A673 (cell line): Measurements from ENCODE around the gene PLCG2. TPM values are rescaled to one million over a fixed set of nuclear protein-coding genes. Genes with fewer than 3 reads are reported as not detected.
A peak's percentile ranks its signal among the peaks of the same experiment; 100 is the strongest.

Experiments used
- BruUV-seq: library from RNA; stranded (reverse); fragments of 400-500 nt; replicated peaks from 2 replicates; lab custom pipeline; 2021; lab: Mats Ljungman, UMichigan
- CTCF ChIA-PET: fragments of 300-600 bp; sonication (Branson Sonifier 250); formaldehyde crosslinking; loops from one replicate; lab custom pipeline; 2022; ENCODE audit warnings: antibody characterized with exemption; lab: Charles Lee
- POLR2A ChIA-PET: fragments of 300-600 bp; sonication (Branson Sonifier 250); formaldehyde crosslinking; loops from one replicate; lab custom pipeline; 2022; ENCODE audit warnings: antibody characterized with exemption; ENCODE audit not compliant: low non-redundant PET; lab: Charles Lee
- DNase-seq: peaks from one replicate; pipeline ENCODE4 v3.0.0-alpha.2; 2015; ENCODE audit warnings: low spot score
- H3K27ac ChIP-seq: fragments of 200-600 bp; sonication (generic); 2 replicates; pipeline ENCODE4 v1.5.1; 2016; ENCODE audit warnings: mixed run types, low read depth, mild to moderate bottlenecking, mixed read lengths, antibody characterized with exemption, low read length; ENCODE audit not compliant: poor library complexity, severe bottlenecking
- H3K27me3 ChIP-seq: fragments of 200-600 bp; sonication (generic); replicated peaks from 2 replicates; pipeline ENCODE4 v1.6.1; 2017; ENCODE audit warnings: mixed run types, low read depth, mild to moderate bottlenecking, mixed read lengths, antibody characterized with exemption, low read length; ENCODE audit not compliant: insufficient read depth, poor library complexity
- H3K36me3 ChIP-seq: fragments of 200-600 bp; sonication (generic); 2 replicates; pipeline ENCODE4 v1.6.1; 2016; ENCODE audit warnings: mixed run types, mild to moderate bottlenecking, mixed read lengths, antibody characterized with exemption, low read length; ENCODE audit not compliant: insufficient read depth, poor library complexity, severe bottlenecking
- H3K4me1 ChIP-seq: fragments of 200-600 bp; sonication (generic); 2 replicates; pipeline ENCODE4 v1.6.1; 2017; ENCODE audit warnings: mixed run types, mild to moderate bottlenecking, mixed read lengths, antibody characterized with exemption, low read length; ENCODE audit not compliant: insufficient read depth, poor library complexity, severe bottlenecking
- H3K4me3 ChIP-seq: fragments of 200-600 bp; sonication (generic); 2 replicates; pipeline ENCODE4 v1.5.1; 2016; ENCODE audit warnings: low read depth, mixed run types, mild to moderate bottlenecking, mixed read lengths, low read length; ENCODE audit not compliant: poor library complexity, severe bottlenecking
- H3K9me3 ChIP-seq: fragments of 200-600 bp; sonication (generic); 2 replicates; pipeline ENCODE4 v1.6.1; 2016; ENCODE audit warnings: mixed run types, low read depth, mild to moderate bottlenecking, mixed read lengths, antibody characterized with exemption, low read length; ENCODE audit not compliant: poor library complexity, severe bottlenecking
- CTCF ChIP-seq: fragments of 300-800, 200-600 bp; sonication (generic); conservative IDR thresholded peaks from 2 replicates; pipeline ENCODE4 v1.5.1; 2017; ENCODE audit warnings: low read depth, mild to moderate bottlenecking, antibody characterized with exemption, low read length, moderate library complexity, mixed read lengths
- EZH2 ChIP-seq: fragments of 200-600 bp; sonication (generic); IDR thresholded peaks from 2 replicates; pipeline ENCODE4 v1.6.1; 2017; ENCODE audit warnings: borderline replicate concordance, low read depth, mild to moderate bottlenecking, mixed read lengths, antibody characterized with exemption, low read length; ENCODE audit not compliant: poor library complexity, severe bottlenecking
- intact Hi-C: fragments of 100-400 bp; cut with micrococcal nuclease; formaldehyde crosslinking; loops from one replicate; pipeline ENCODE4 v1.10.0; 2022; ENCODE audit not compliant: unreplicated experiment
- total RNA-seq: library from RNA; stranded (reverse); gene quantifications from 2 replicates; pipeline ENCODE4 v1.2.3, GENCODE V29; 2021

PLCG2 gene
- total RNA-seq, 1 experiment from 2014 or later = 9.6 TPM

- no peak overlapping the region for H3K27ac ChIP-seq
- no peaks in the 10 kb centered on the region for H3K36me3 ChIP-seq
- no peaks in the 10 kb centered on the region for H3K27me3 ChIP-seq
- BruUV-seq = no TSS peak
- no peaks in the 10 kb centered on the region for H3K9me3 ChIP-seq
- intact Hi-C loops = loop anchor here (2.0 to 10.0 kb wide), 4 partner anchors 123 to 695 kb away; no protein-coding TSS in a partner anchor
- DNase-seq = peak; percentile 30
- no peak overlapping the region for H3K4me3 ChIP-seq
- CTCF ChIA-PET = interaction anchor here (0.6 to 1.7 kb wide), 2 partner anchors 147 to 290 kb away, joined by 5 read pairs; no protein-coding TSS in a partner anchor
- POLR2A ChIA-PET = no interaction called here
- TF ChIP-seq CTCF (0 out of 2 replicates have a peak, but pooled peaks have one; percentile 10), EZH2 (no peak)
- no peaks in the 10 kb centered on the region for H3K4me1 ChIP-seq
Observed at GRCh38 chr16:81939164-81940056, 160.3 kb downstream of the PLCG2 start.

GRCh38 chr16:81940781-81941560 is 161.9 kb downstream of the PLCG2 start:
- Histone ChIP-seq H3K9me3 (no peaks in the 10 kb centered on the region), H3K4me3 (no peak overlapping the region), H3K36me3 (no peaks in the 10 kb centered on the region), H3K27ac (no peak overlapping the region), H3K27me3 (no peaks in the 10 kb centered on the region), H3K4me1 (no peaks in the 10 kb centered on the region)
- TF ChIP-seq CTCF = peak; percentile 67
- no peak for TF ChIP-seq EZH2
- DNase-seq = peak; percentile 67
- POLR2A ChIA-PET = no interaction called here
- CTCF ChIA-PET = interaction anchor here (0.7 kb wide), 1 partner anchor 289 kb away, joined by 3 read pairs; no protein-coding TSS in a partner anchor
- no TSS peak for BruUV-seq
- intact Hi-C loops = loop anchor here (2.0 to 10.0 kb wide), 4 partner anchors 122 to 694 kb away; no protein-coding TSS in a partner anchor

- H3K4me1 ChIP-seq = no peaks in the 10 kb centered on the region
- CTCF ChIA-PET = no interaction called here
- intact Hi-C loops = loop anchor here (10.0 kb wide), 1 partner anchor 693 kb away; no protein-coding TSS in a partner anchor
- POLR2A ChIA-PET = no interaction called here
- TF ChIP-seq EZH2 = no peak
- TF ChIP-seq CTCF = no peak
- H3K36me3 ChIP-seq = no peaks in the 10 kb centered on the region
- BruUV-seq = no TSS peak
- no peaks in the 10 kb centered on the region for H3K27me3 ChIP-seq
- H3K27ac ChIP-seq = no peak overlapping the region
- no peak overlapping the region for H3K4me3 ChIP-seq
- no peak for DNase-seq
- no peaks in the 10 kb centered on the region for H3K9me3 ChIP-seq
Observed at GRCh38 chr16:81942007-81942601, 163.0 kb downstream of the PLCG2 start.
